GM19438 (cell line): ENCODE data around the gene DEFB124.
"Not testable (repeated sequence)": the region's sequence is repeated elsewhere in the genome, so short reads cannot be mapped to it uniquely, and the experiment has no call there.

Source experiments
- ATAC-seq: cut with Tn5 transposase; IDR thresholded peaks from one replicate; pipeline ENCODE4 v1.9.1; 2021; ENCODE audit warnings: low read depth; ENCODE audit not compliant: unreplicated experiment

DEFB124 gene, protein sequence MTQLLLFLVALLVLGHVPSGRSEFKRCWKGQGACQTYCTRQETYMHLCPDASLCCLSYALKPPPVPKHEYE

DNA sequence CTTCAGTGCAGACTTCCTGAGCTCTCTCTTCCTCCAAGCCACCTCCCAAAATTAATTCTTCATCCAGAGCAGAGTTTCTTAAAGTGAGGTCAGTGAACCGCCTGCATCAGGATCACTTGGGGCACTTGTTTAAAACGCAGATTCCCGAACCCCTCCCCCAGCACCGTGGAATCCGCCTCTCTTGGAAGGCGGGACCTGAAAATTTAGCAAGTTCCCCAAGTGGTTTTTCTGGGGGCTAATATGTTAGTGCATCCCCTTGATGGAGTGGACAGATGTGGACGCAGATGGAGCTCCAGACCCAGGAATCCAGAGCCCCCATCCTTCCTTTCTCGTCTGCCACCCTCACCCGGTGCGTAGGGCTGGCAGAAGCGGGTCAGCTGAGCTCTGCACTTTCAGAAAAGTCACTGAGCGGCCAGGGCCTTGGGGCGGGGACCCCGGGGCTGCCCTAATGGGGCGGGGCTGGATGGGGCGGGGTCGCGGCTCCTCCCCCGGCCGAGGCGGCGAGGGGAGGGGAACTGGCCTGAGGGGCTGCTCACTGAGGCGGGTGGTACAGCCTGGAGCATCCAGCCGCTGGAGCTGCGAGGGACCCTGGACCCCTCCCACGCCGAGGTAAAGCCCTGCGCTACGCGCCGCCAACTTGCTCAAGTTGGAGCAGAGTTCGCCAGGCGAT, at the start of gene DEFB124, which contains the start of gene REM1:
Gene DEFB124, minus strand, starts transcription at position 370 of the 670 bp plus-strand sequence. CDS start 2,114 bp downstream, outside the sequence.
Gene REM1, plus strand, starts transcription at position 531 of the 670 bp plus-strand sequence. CDS start 1,158 bp downstream, outside the sequence.
- ATAC-seq: no peak

DNA sequence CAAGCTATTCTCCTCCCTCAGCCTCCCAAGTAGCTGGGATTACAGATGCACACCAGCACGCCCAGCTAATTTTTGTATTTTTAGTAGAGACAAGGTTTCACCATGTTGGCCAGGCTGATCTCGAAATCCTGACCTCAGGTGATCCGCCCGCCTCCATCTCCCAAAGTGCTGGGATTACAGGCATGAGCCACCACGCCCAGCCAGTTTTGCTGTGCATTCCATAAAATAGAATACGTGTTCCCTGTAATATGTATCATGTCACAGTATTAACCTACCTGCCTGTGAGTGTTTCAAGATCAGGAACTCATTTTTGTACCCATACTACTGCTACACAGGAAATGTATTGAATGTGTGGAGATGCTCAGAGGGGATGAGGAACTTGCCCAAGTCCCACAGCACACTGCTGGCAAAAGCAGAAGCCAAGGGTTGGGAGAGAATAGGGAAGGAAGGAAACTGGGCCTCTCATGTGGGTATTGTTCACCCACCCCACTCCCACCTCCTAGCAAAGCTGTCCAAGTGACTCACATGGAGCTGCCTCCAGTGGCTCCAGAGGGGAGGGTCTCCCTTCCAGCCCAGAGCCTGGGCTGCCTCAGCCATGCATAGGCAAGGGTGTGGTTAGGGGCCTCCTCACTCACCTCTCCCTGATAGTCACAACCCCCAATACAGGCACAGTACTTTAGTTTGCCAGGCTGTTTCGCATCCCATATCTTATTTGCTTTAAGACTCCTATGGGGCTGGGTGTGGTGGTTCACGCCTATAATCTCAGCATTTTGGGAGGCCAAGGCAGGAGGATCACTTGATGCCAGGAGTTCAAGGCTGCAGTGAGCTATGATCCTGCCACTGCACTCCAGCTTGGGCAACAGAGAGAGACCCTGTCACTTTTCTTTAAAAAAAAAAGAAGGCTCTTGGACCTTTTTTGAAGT, 48.7 kb upstream of the DEFB124 start:
- no peak for ATAC-seq

DNA sequence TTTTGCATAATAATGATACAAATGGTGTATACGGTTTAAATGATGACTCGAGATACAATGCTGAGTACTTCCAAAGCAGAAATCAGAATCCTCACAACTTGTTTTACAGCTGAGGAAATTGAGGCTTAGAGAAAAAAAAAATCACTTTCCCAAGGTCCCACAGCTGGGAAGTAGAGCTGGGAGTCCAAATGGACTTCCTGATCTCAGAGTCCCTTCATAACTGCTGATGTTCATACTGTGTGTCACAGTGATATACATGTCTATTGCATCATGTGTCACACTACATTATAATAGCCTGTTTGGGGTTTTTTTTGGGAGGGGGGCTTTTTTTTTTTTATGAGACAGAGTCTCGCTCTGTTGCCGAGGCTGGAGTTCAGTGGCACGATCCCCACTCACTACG, 47.8 kb upstream of the DEFB124 start:
- no peak for ATAC-seq

DNA sequence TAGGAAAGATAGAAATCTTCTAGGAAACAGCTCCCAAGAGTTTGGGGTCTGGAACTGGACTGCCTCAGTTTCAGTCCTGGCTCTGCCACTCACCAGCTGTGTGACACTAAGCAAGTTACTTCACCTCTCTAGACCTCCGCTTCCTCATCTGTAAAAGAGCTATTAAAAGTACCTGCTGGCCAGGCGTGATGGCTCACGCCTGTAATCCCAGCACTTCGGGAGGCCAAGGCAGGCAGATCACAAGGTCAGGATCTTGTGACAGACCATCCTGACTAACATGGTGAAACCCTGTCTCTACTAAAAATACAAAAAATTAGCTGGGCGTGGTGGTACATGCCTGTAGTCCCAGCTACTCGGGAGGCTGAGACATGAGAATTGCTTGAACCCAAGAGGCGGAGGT, 46.3 kb upstream of the DEFB124 start:
- ATAC-seq: not testable (repeated sequence)

DNA sequence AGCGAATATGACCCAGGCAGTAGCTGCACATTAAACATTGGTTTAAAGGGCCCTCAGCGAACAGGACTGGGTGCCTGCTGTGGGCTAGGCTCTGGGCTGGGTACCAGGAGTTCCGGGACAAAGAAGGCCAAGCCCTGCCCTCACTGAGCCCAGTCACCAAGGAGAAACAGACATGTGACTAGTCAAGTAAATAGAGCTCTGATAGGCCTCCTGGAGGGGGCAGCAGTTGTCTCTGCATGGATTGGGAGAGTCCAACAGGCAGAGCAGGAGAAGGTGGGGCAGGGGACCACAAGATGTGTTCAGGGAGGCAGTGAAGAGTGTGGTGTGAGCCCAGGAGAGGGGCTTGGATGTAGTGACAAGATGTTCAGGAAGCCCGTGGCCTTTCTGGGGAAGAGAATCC, 42.4 kb upstream of the DEFB124 start:
- ATAC-seq: no peak

DNA sequence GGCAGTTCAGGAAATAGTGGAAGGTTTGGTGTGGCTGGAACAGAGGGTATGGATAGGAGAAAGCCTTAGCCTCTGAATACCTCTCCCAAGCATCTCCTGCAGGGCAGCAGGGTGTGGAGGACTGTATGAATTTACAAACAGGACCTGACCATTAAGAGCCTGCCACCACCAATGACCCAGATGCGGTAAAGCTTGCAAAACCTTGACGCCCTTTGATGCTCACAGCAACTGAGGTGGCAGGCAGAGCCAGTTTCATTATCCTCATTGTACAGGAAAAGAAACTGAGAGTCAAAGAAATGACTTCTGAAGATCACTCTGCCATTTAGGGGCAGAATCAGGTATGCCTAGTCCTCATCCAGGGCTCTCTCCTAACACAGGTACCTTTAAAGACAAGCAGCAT, 41.7 kb upstream of the DEFB124 start:
- ATAC-seq: no peak

DNA sequence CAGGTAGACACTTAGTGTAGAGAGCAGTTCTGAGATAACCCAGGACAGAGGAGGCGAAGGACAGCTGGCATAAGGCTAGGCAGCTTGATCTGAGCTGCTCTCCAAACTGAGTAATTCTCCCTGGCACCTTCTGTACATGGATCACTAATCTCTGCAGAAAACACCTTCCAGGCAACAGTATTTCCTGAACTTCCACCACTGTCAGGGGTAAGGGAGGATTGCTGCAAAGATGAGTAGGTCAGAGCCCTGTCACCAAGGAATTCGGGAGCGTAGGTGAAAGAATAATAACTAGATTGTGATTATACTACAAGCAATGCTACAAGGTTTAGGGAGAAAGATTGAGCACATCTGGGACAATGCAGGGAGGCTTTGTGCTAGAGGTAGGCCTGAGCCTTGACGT, 41.2 kb upstream of the DEFB124 start:
- no peak for ATAC-seq

DNA sequence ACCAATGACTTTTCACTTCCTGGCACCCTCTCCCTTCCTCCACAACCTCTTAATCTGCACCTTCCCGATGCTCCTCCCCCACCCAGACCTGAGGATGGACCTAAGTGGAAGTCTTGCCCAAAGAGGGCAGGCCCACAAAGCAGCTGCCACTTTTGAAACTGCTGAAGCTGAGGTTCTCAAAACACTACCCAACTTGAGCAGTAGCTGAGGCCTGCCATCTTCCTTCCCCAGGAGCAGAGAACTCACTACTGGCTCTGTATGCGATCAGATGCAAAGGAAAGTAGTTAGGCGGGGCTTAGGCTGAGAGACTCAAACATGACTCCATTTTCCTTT, 40.8 kb upstream of the DEFB124 start:
- no peak for ATAC-seq

DNA sequence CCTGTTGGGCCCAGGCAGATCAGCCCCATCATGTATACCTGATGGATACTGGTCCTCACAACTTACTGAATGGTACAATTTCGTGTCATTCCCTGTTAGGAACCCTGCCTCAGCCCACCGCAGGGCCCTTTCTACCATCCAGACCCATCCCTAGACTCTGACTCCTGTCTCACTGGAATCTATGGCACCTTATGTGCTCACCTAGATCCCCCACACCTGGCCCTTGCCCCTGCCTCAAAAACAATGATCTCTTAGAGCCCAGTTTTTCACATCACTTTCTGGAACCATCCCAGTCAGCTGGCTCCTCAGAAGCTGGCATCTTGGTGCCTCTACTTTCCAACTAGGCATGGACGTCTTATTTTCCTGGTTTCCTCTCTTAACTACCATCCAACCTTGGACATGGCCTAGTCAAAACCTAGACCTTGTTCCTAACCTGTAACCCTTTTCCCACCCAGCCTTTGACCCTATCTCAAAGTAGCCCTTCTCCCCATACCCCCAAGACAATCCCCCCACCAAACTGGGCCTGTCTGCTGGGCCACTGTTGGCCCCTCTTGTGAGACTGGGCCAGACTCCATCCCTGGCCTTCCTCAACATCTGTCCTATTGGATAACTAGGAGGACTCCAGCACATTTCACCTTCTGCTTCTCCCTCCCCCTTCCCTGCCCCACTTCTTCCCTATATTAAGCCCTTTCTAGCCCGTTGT, 40.3 kb upstream of the DEFB124 start:
- no peak for ATAC-seq

DNA sequence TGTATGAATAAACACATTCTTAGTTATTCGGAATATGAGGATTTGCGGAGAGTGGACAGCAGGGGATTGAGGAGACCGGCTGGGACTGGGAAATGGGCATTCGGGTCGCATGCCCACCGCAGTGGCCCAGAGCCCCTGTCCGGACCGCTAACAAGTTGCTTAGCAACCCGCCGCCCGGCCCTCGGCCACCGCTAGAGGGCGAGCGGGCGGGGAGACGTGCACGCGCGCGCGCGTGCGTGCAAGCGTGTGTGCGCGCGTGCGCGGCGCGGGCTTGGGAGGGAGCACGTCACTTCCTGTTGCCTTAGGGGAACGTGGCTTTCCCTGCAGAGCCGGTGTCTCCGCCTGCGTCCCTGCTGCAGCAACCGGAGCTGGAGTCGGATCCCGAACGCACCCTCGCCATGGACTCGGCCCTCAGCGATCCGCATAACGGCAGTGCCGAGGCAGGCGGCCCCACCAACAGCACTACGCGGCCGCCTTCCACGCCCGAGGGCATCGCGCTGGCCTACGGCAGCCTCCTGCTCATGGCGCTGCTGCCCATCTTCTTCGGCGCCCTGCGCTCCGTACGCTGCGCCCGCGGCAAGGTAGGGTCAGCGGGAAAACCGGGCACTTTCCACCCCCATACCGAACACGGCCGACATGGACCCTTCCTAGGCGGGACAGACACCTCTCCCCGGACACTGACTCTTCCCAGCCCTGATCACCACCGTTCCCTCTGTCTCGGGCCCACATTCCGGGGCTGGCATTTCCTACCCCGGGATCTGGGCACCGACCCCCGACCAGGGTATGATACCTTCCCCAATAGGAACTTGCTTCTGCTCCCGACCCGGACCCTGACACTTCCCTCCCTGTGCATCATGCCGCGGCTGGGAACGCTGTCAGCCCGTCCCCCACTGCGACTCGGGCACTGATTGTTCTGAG, 39.5 kb upstream of the DEFB124 start, which contains the start of gene HM13:
Gene HM13, plus strand, starts transcription at position 289 of the 918 bp plus-strand sequence. Its CDS starts 110 bp downstream, at position 399.
- ATAC-seq: peak; percentile 86

DNA sequence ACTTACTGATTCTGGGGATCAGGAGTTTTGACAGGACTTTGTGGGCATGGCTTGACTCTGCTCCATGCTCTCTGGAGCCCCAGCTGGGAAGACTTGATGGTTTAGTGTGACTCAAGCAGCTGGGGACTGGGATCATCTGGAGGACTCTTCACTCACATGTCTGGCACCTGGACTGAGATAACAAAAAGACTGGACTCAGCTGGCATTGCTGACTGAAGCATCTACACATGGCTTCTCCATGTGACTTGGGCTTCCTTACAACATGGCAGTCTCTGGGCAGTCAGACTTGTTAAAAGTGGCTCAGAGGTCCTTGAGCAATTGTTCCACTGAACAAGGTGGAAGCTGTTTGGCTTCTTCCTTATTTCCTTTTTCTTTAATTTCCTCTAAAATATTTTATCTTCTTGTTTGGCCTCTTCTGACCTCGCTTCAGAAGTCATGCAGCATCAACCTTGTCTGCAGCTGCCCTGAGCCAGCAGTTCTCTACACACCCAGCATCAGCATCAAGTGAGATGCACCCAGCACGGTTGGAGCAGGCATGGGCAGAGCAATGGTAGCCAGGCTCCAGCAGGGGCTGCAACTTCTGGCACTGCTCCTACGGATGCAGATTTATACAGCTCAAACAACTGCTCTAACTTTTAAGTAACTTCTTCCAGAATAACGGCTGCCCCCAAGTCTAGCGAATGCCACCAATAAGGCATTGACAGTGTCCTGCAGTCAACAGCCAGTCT, 33.8 kb upstream of the DEFB124 start:
- no peak for ATAC-seq

DNA sequence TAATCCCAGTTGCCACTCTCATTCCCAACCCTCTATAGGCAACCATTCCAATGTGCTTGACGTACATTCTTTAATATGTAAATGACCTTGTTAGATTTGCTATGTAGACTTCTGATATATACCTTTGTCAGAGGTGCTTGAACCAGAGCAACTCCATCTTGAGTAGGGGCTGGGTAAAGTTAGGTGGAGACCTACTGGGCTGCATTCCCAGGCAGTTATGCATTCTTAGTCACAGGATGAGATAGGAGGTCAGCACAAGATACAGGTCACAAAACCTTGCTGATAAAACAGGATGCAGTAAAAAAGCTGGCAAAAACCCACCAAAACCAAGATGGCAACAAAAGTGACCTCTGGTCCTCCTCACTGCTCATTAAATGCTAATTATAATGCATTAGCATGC, 31.0 kb upstream of the DEFB124 start:
- no peak for ATAC-seq

DNA sequence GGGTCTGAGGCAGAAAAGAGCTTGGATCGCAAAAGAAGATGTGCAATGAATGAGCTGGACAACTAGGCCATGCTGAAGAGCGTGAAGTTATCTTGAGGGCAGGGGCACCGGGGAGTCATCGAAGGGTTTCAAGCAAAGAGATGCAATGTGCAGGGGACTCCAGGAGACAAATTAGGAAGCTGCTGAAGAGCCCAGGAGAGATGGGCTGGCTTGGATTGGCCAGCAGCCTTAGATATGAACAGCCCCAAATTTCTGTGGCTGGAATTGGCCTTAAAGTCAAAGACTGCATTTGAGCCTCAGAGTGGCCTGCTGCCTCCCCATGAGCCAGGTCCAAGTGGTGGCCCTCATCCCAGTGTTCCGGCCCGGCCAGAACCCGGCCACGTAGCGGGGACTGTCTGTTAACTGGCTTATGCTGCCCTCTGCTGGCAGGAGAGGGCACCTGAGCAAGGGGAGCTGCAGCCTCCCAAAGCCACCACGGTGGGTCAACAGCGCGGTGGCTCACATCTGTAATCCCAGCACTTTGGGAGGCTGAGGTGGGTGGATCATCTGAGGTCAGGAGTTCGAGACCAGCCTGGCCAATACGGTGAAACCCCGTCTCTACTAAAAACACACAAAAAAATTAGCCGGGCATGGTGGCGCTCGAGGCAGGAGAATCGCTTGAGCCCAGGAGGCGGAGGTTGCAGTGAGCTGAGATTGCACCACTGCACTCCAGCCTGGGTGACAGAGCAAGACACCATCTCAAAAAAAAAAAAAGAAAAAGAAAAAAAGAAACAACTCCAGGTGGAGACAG, 28.2 kb upstream of the DEFB124 start:
- peak; percentile 85 for ATAC-seq

DNA sequence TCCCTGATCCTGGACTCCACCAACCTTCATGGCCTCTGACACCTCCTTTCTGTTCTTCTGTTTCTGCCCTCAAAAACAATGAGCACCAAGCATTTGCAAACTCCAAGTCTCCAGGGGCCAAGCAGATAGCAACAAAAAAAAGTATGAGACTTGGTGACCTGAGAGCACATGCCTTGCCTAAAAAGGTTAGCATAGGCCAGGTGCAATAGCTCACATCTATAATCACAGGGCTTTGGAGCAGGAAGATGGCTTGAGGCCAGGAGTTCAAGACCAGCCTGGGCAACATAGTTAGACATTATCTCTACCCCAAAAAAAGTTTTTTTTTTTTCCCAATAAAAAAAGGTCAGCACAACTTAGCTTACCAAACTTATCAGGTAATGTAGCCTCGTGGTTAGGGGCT, 25.6 kb upstream of the DEFB124 start:
- no peak for ATAC-seq

DNA sequence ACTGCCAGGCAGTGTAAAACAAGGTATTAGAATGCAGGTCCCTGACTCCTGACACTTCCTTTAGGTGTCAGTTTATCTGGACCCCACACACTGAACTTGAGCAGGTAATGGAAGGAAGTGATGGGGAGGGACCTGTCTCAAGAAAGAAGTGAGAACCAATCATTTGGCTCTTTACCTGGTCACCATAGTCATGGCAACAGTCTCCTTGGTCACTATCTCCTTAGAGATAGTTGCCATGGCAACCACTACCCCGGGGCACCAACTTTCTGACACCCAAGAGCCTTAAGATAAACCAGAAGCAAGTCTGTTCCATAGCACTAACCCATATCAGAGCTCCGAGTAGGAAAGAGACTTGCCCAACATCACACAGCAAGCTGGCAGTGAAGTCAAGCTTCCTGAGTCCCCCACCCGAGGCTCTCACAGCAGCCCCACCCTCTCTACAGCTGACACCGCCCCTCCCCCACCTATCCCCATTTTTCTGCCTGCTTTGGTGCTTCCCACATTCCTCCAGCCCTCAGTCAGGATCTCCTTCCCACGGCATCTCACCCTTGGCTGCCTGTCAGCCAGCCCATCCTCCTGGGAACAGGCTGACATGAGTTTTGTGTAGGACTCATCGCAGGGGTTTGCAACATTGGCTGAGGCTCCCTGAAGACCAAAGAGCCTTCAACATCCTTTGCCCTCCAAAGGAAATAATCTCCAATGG, 23.1 kb upstream of the DEFB124 start:
- no peak for ATAC-seq

DNA sequence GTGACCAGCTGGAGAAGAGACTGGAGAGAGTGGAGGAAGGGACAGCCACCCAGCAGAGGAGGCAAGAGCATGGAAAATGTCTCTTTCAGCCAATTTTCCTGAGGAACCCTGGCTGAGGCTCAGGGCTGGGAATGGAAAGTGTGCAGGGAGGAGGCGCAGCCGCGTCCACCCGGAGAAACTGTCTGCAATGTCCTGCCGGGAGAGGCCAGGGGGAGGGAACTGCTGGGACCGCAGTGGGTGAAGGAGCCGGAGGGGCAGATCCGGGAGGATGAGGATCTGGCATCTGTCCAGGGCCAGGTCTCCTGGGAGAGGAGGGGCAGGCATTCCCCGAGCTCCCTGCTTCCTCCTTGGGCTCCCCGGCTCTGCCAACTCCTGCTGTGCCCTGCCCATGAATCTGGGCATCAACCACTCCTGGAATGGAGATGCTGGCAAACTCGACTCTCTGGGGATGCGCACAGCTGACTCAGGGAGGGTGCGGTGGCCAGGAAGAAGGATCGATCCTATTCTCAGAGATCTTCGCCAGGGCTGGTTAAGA, 21.9 kb upstream of the DEFB124 start:
- no peak for ATAC-seq

DNA sequence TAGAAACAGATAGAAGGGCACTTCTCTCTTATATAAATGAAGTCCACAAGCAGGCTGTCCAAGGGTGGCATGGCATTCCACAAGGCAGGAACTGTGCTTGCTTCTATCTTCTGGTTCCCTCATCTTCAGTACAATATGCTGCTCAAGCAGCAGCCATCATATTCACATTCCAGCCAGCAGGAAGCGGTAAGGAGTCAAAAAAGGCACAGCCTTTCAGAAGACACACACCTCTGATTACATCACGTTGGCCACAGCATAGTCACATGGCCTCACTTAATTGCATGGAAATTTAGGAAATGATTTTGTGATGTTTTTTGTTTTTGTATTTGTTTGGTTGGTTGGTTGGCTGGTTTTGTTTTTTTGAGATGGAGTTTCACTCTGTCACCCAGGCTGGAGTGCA, 19.2 kb upstream of the DEFB124 start:
- ATAC-seq: no peak

DNA sequence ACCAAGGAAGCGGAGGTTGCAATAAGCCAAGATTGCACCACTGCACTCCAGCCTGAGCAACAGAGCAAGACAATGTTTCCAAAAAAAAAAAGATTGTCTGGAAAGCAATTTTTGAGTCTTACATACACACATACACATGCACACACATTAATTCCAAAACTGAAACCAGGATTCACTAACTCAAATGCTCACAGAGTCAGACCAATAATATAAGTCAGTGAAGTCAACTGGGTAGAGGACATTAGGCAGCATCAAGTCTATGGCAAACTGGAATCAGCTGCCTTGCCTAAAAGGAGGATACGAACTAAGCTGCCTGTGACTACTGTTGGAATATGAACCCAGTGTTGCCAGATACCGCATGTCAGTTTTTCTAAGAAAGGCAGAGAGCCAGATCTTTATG, 15.8 kb upstream of the DEFB124 start:
- ATAC-seq: no peak
